Esophagus (tissue), 2 donors: ENCODE results near the gene FGD5. TPM values are rescaled to one million over a fixed set of nuclear protein-coding genes. Genes with fewer than 3 reads are reported as not detected.
A peak's percentile ranks its signal among the peaks of the same experiment; 100 is the strongest.

ENCODE experiments used
- H3K27ac ChIP-seq, 2 donors: one replicate each; pipeline ENCODE4 v1.5.1; 2013; ENCODE audit warnings: low read depth in 2 of 2, mild to moderate bottlenecking in 2 of 2, inconsistent platforms in 1 of 2, low read length in 1 of 2, moderate library complexity in 1 of 2
- H3K27me3 ChIP-seq, 2 donors: one replicate each; pipeline ENCODE4 v1.6.1; 2013; ENCODE audit warnings: low read length in 2 of 2, control low read depth in 1 of 2, mild to moderate bottlenecking in 1 of 2; ENCODE audit not compliant: insufficient read depth in 2 of 2, control insufficient read depth in 1 of 2
- H3K36me3 ChIP-seq, 2 donors: one replicate each; pipeline ENCODE4 v1.6.1; 2013; ENCODE audit warnings: low read length in 1 of 2; ENCODE audit not compliant: control insufficient read depth in 2 of 2, insufficient read depth in 2 of 2
- H3K4me1 ChIP-seq, 2 donors: one replicate each; pipeline ENCODE4 v1.6.1; 2013; ENCODE audit warnings: low read length in 1 of 2; ENCODE audit not compliant: control insufficient read depth in 2 of 2, insufficient read depth in 2 of 2
- H3K4me3 ChIP-seq, 2 donors: one replicate each; pipeline ENCODE4 v1.5.1; 2013; ENCODE audit warnings: low read length in 2 of 2, mild to moderate bottlenecking in 2 of 2, low read depth in 1 of 2, moderate library complexity in 1 of 2
- H3K9me3 ChIP-seq, 2 donors: one replicate each; pipeline ENCODE4 v1.6.1; 2013; ENCODE audit warnings: mild to moderate bottlenecking in 2 of 2, low read depth in 1 of 2, low read length in 1 of 2, moderate library complexity in 1 of 2; ENCODE audit not compliant: control insufficient read depth in 2 of 2, insufficient read depth in 1 of 2
- WGBS, 2 donors: extraction: QIAGEN DNeasy Blood & Tissue Kit; methylation state at CpG; one replicate each; pipeline ENCODE4 v1.1.7; 2013; 5-methylcytosine and 5-hydroxymethylcytosine counted together
- polyA plus RNA-seq, 2 donors: library from polyadenylated mRNA; stranded (reverse); fragments of 200-250 nt; gene quantifications; one replicate each; pipeline ENCODE4 v1.2.3, GENCODE V29; 2013
- donor health status: healthy with polysubstance abuse.
- donor health status: Bipolar disorder and iron deficiency.

FGD5 gene
- polyA plus RNA-seq, 2 donors, result 1.7 TPM

GRCh38 chr3:14927308-14927707, 108.5 kb downstream of the FGD5 start:
- 92 to 94% methylated on average over 5 of the region's 5 CpGs for WGBS, 2 donors
- no peak overlapping the region for H3K27ac ChIP-seq

DNA sequence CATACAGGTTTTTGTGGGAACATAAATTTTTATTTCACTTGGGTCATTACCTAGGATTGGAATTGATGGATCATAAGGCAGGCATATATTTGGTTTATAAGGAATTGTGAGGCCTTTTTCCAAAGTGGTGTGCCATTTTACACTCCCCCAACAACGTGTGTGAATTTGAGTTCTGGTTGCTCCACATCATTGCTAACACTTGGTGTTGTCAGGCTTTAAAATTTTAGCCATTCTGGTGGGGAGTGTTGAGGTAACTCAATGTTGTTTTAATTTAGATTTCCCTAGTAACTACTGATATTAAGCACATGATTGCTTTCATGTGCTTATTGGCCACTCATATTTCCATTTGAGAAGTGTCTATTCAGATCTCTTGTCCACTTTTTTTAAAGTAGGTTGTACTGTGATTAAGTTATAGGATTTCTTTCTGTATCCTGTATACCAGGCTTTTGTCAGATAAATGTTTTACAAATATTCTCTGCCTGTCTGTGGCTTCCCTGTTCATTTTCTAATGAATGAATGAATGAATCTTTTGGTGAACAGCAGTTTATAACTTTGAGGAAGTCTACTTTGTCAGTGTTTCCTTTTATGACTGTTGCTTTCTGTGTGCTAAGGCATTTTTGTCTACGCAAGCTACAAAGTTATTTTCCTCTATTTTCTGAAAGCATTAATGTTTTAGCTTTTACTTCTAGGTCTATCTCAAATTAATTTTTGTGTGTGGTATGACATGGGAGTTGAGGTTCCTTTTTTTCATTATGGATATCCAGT, 110.7 kb downstream of the FGD5 start:
- Histone ChIP-seq H3K4me1 (no peaks in the 10 kb centered on the region), H3K36me3 (no peaks in the 10 kb centered on the region), H3K27me3 (no peaks in the 10 kb centered on the region), H3K9me3 (no peaks in the 10 kb centered on the region), H3K4me3 (no peak overlapping the region), H3K27ac (no peak overlapping the region)
- 74 to 85% methylated on average over 2 of the region's 2 CpGs for WGBS, 2 donors

More at GRCh38 chr3:14927308-14927707, 108.5 kb downstream of the FGD5 start:
- no peaks in the 10 kb centered on the region for H3K27me3 ChIP-seq
- H3K36me3 ChIP-seq, result no peaks in the 10 kb centered on the region
- no peak overlapping the region for H3K4me3 ChIP-seq
- H3K9me3 ChIP-seq, result no peaks in the 10 kb centered on the region
- no peaks in the 10 kb centered on the region for H3K4me1 ChIP-seq

DNA sequence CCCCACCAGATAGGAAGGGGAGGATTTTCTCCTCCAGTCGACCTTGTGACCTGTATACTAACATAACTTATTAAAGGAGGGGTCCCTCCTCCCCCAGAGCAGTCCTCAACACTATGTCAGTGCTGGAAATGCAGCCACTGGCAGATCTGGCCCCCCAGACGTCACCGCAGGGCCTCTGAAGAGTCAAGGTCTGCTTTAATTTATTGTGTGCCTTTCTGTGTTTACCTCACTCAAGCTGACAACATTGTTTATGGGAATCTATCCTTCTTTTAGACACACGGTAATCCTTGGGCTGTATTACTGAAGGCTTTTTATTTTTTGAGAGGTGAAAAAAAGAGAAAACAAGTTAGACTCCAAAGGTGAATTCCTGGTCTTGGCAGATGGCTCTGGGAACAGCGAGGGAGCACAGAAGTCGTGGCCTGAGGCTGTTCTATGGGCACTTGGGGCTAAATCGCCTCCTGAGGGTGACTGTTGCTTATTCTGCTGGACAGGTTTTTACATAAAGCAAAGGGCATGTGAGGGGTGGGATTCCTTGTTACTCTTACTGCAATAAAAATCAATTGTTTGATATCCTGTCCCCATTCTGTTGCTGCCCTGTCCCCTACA, 115.2 kb downstream of the FGD5 start:
- 64 to 66% methylated on average over 7 of the region's 7 CpGs for WGBS, 2 donors
- no peaks in the 10 kb centered on the region for H3K4me1 ChIP-seq
- no peak overlapping the region for H3K4me3 ChIP-seq
- H3K36me3 ChIP-seq, result no peaks in the 10 kb centered on the region
- H3K27me3 ChIP-seq, result no peaks in the 10 kb centered on the region
- H3K27ac ChIP-seq, result no peak overlapping the region
- H3K9me3 ChIP-seq, result no peaks in the 10 kb centered on the region

DNA sequence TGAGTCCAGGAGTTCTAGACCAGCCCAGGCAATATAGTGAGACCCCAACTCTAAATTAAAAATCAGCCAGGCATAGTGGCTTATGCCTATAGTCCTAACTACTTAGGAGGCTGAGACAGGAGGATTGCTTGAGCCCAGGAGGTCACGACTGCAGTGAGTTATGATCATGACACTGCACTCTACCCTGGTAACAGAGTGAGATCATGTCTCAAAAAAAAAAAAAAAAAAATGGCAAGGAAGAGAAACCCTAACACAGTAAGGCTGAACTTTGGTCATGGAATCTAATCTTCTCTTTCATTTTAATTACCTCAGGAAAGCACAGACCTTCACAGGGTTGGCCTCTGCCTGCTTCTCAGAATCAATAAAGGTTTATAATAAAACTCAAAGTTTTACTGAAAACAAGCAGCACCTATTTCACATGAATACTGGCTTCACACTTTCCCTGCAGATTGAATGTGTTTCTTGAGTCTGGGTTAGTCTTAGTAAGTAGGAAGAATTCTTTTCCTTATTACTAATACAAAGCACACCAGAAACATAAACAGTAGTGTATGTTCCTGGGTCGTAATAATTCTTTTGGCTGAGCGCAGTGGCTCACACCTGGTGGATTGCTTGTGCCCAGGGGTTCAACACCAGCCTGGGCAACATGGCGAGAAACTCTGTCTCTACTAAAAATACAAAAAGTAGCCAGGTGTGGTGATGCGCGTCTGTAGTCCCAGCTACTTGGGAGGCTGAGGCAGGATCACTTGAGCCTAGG, 117.0 kb downstream of the FGD5 start:
- no peaks in the 10 kb centered on the region for H3K36me3 ChIP-seq
- H3K9me3 ChIP-seq, result no peaks in the 10 kb centered on the region
- no peak overlapping the region for H3K4me3 ChIP-seq
- 74 to 90% methylated on average over 6 of the region's 6 CpGs for WGBS, 2 donors
- no peaks in the 10 kb centered on the region for H3K27me3 ChIP-seq
- no peaks in the 10 kb centered on the region for H3K4me1 ChIP-seq
- H3K27ac ChIP-seq, result no peak overlapping the region

GRCh38 chr3:14938954-14939353, 120.2 kb downstream of the FGD5 start:
- H3K27ac ChIP-seq, result no peak overlapping the region
- no peaks in the 10 kb centered on the region for H3K4me1 ChIP-seq
- WGBS, 2 donors, result 77 to 78% methylated on average over 4 of the region's 4 CpGs
- no peaks in the 10 kb centered on the region for H3K36me3 ChIP-seq
- no peaks in the 10 kb centered on the region for H3K27me3 ChIP-seq
- H3K4me3 ChIP-seq, result no peak overlapping the region
- no peaks in the 10 kb centered on the region for H3K9me3 ChIP-seq

GRCh38 chr3:14941871-14942270, 123.1 kb downstream of the FGD5 start:
- Histone ChIP-seq H3K27me3 (no peaks in the 10 kb centered on the region), H3K36me3 (no peaks in the 10 kb centered on the region), H3K27ac (no peak overlapping the region), H3K4me3 (no peak overlapping the region), H3K9me3 (no peaks in the 10 kb centered on the region), H3K4me1 (no peaks in the 10 kb centered on the region)
- 88 to 98% methylated on average over 1 of the region's 1 CpG for WGBS, 2 donors

DNA sequence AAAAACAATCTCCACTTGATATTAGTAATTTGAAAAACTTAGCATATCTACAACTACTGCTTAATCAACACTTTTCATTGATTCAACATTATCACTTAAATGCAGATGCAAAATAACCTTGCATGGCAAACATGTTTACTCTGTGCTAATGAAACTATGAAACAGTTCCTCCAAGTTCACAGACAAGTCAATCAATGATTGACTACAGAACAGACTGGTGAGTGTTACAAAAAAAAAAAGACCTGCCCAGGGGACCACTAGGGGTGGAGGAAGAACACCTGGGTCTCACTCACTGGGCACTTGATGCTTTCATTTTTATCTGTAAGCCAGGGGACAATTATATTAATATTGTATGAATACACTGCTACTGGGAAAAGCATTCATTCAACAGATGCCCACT, 124.3 kb downstream of the FGD5 start:
- Histone ChIP-seq H3K9me3 (no peaks in the 10 kb centered on the region), H3K27me3 (no peaks in the 10 kb centered on the region), H3K36me3 (no peaks in the 10 kb centered on the region), H3K27ac (no peak overlapping the region), H3K4me1 (no peaks in the 10 kb centered on the region), H3K4me3 (no peak overlapping the region)

GRCh38 chr3:14946236-14946635, 127.5 kb downstream of the FGD5 start:
- Histone ChIP-seq H3K36me3 (no peaks in the 10 kb centered on the region), H3K9me3 (no peaks in the 10 kb centered on the region), H3K27me3 (no peaks in the 10 kb centered on the region), H3K27ac (peak overlapping the region in 1 of 2 donors; percentile 99), H3K4me3 (peak overlapping the region in 1 of 2 donors; percentile 99), H3K4me1 (no peaks in the 10 kb centered on the region)
- WGBS, 2 donors, result 15 to 21% methylated on average over 4 of the region's 4 CpGs

DNA sequence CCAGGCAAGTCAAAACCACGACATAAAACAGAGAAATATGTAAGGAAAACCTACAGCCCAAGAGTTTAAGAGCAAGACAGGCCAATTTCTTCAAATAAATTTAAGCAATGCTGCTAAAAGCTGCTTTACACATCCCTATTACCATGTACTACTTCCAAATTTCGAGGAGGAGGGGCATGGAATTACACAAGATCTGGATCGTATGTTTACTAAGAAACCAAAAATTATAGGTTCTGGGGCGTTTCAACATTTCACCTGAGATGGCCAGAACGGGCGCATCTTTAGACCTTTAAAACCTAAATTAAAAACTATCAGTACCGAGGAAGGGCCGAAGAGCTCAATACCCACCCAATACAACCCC, 128.0 kb downstream of the FGD5 start:
- Histone ChIP-seq H3K36me3 (no peaks in the 10 kb centered on the region), H3K27me3 (no peaks in the 10 kb centered on the region), H3K9me3 (no peaks in the 10 kb centered on the region), H3K4me1 (no peaks in the 10 kb centered on the region), H3K4me3 (peak overlapping the region; percentile 75 to 99), H3K27ac (peak overlapping the region; percentile 99 to 100)
- WGBS, 2 donors, result 0 to 1% methylated on average over 8 of the region's 8 CpGs
